ENCODE data around the gene DCP1A. TPM values are rescaled to one million over a fixed set of nuclear protein-coding genes. Genes with fewer than 3 reads are reported as not detected.
"Not testable (repeated sequence)": the region's sequence is repeated elsewhere in the genome, so short reads cannot be mapped to it uniquely, and the experiment has no call there.

DCP1A gene
- total and polyA plus RNA-seq, 12 donors, result 4.5 to 24.1 (median 18.2) TPM

DNA sequence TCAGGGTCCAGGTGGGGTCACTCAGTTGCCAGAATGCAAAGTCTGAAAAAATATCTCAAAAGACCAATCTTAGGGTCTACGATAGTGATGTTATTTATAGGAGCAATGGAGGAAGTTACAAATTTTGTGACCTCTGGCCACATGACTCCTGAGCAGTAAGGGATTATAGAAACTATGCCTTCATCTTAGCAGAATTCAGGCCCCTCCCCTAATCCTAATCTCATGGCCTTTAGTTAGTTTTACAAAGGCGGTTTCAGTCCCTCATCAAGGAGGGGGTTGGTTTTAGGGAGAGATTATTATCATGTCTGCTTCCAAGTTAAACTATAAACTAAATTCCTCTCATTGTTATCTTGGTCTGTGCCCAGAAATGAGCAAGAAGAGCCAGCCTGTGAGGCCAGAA is 5.9 kb upstream of the DCP1A start:
- Histone ChIP-seq H3K4me3 (no peak overlapping the region), H3K27me3 (no peaks in the 10 kb centered on the region), H3K27ac (no peak overlapping the region), H3K9me3 (no peaks in the 10 kb centered on the region), H3K36me3 (no peaks in the 10 kb centered on the region), H3K4me1 (peaks cover 0 to 4% (median under 1%) of the 10 kb centered on the region in 9 donors)
- TF ChIP-seq, protein P1, sequence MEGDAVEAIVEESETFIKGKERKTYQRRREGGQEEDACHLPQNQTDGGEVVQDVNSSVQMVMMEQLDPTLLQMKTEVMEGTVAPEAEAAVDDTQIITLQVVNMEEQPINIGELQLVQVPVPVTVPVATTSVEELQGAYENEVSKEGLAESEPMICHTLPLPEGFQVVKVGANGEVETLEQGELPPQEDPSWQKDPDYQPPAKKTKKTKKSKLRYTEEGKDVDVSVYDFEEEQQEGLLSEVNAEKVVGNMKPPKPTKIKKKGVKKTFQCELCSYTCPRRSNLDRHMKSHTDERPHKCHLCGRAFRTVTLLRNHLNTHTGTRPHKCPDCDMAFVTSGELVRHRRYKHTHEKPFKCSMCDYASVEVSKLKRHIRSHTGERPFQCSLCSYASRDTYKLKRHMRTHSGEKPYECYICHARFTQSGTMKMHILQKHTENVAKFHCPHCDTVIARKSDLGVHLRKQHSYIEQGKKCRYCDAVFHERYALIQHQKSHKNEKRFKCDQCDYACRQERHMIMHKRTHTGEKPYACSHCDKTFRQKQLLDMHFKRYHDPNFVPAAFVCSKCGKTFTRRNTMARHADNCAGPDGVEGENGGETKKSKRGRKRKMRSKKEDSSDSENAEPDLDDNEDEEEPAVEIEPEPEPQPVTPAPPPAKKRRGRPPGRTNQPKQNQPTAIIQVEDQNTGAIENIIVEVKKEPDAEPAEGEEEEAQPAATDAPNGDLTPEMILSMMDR (IDR thresholded peaks at IDR 0.05), result no peak
- no peak for ATAC-seq
- no peak for DNase-seq
- WGBS, 2 donors, result 68 to 84% methylated on average over 2 of the region's 2 CpGs
- intact Hi-C loops (cut with DNase I), result no loop called here

DNA sequence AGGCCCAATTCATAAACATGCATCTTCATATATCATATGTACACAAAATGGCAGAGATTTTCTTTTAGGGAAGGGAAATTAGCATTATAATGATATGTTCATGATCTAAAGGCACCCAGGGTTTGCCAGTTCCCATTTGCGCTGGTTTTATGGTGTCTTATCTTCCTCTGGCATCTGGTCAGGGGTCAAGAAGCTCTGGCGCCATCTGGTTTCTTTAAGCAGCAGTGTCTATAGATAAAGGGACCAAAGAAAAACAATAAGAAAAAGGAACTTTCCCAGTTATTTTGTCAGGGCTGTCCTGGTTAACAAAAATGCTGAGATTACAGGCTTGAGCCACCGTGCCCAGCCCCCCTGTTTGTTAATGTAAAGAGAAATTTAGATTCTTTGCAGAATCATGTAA is 3.3 kb upstream of the DCP1A start:
- intact Hi-C loops (cut with DNase I), result no loop called here
- ATAC-seq, result no peak
- TF ChIP-seq, protein P1 (IDR thresholded peaks at IDR 0.05), result peak in 1 of 9 donors; percentile 23
- Histone ChIP-seq H3K36me3 (no peaks in the 10 kb centered on the region), H3K27ac (no peak overlapping the region), H3K4me3 (no peak overlapping the region), H3K4me1 (peaks cover 0 to 16% (median 13%) of the 10 kb centered on the region in 9 donors), H3K27me3 (no peaks in the 10 kb centered on the region), H3K9me3 (no peaks in the 10 kb centered on the region)
- no peak for DNase-seq
- 30 to 34% methylated on average over 3 of the region's 3 CpGs for WGBS, 2 donors

DNA sequence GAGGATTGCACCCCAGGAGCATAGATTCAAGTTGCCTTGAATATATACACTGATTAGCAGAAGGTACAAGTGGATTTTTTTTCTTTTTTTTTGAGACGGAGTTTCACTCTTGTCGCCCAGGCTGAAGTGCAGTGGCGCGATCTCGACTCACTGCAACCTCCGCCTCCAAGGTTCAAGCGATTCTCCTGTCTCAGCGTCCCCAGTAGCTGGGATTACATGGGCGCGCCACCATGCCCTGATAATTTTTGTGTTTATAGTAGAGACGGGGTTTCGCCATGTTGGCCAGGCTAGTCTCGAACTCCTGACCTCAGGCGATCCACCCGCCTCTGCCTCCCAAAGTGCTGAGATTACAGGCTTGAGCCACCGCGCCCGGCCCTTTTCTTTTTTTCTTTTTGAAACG is 775 bp upstream of the DCP1A start:
- not testable (repeated sequence) for DNase-seq
- WGBS, 2 donors, result 75 to 85% methylated on average over 19 of the region's 19 CpGs
- peaks cover 0 to 40% (median 29%) of the 10 kb centered on the region in 9 donors for H3K4me1 ChIP-seq

DNA sequence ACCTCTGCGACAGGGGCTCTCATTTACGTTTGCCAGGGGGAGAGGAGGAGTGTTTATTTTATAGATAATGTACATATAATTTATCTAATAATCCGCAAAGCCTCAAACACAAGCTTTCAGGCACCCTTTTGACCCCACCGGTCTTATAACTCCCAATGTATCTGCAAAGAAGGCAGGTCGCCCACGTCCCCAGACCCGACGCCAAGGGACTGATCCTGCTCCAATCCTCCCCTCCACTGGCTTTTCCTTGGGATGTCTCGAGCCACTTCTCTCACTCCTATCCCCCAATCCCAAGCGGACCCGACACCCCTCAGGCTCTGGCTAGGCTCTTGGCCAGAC is 452 bp downstream of the DCP1A start:
- TF ChIP-seq, protein P1 (IDR thresholded peaks at IDR 0.05), result no peak
- Histone ChIP-seq H3K27me3 (no peaks in the 10 kb centered on the region), H3K36me3 (peaks cover 0 to 30% (median 0%) of the 10 kb centered on the region in 9 donors), H3K4me1 (peaks cover 0 to 53% (median 41%) of the 10 kb centered on the region in 9 donors), H3K9me3 (no peaks in the 10 kb centered on the region), H3K4me3 (peak overlapping the region; percentile 77 to 92 (median 84)), H3K27ac (peak overlapping the region; percentile 82 to 97 (median 95))
- ATAC-seq (peak in 4 of 8 donors; percentile 7 to 33 (median 27)), DNase-seq (no peak)
- 0 to 1% methylated on average over 11 of the region's 11 CpGs for WGBS, 2 donors
- intact Hi-C loops (cut with DNase I), result loop anchor here in 4 of 10 donors (5.0 to 10.0 kb wide), 5 partner anchors 35 to 545 kb away; partner anchors contain the start of genes SELENOK (in 1 of the 4) and TKT (in 1 of the 4)

More for the DNA sequence above, 775 bp upstream of the DCP1A start:
- H3K27me3 ChIP-seq, ATAC-seq, H3K9me3 ChIP-seq: not testable (repeated sequence)
- peak overlapping the region; percentile 77 to 92 (median 84) for H3K4me3 ChIP-seq
- intact Hi-C loops (cut with DNase I), result loop anchor here in 4 of 10 donors (5.0 to 10.0 kb wide), 5 partner anchors 36 to 544 kb away; partner anchors contain the start of genes SELENOK (in 1 of the 4) and TKT (in 1 of the 4)
- peak overlapping the region; percentile 82 to 97 (median 95) for H3K27ac ChIP-seq
- H3K36me3 ChIP-seq, result peaks cover 0 to 18% (median 0%) of the 10 kb centered on the region in 9 donors

DNA sequence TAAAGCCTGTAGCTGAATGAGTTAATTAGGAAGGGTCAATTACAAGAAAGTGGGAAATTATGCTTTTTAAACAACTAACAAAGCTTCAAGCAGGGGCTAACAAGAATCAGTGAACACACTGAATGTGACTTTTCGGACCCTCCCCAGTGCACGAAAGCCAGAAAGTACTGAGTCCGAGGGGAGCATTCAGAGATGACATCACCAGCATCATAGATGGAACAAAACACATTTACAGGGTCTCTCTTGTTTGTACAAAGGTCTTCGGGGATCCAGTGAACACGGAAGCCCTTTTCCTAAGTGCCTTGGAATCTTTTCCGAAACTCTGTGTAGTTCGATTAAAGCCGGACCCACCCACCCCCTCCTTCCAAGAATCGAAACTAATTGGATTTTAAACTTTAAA is 829 bp downstream of the DCP1A start:
- no peaks in the 10 kb centered on the region for H3K27me3 ChIP-seq
- peaks cover 0 to 56% (median 45%) of the 10 kb centered on the region in 9 donors for H3K4me1 ChIP-seq
- DNase-seq, result no peak
- ATAC-seq, result no peak
- intact Hi-C loops (cut with DNase I), result loop anchor here in 4 of 10 donors (5.0 to 10.0 kb wide), 5 partner anchors 34 to 546 kb away; partner anchors contain the start of genes SELENOK (in 1 of the 4) and TKT (in 1 of the 4)
- H3K4me3 ChIP-seq, result peak overlapping the region; percentile 77 to 92 (median 84)
- TF ChIP-seq, protein P1 (IDR thresholded peaks at IDR 0.05), result no peak
- H3K9me3 ChIP-seq, result no peaks in the 10 kb centered on the region
- H3K27ac ChIP-seq, result peak overlapping the region in 9 of 10 donors; percentile 87 to 97 (median 95)
- WGBS, 2 donors, result 1% methylated on average over 9 of the region's 9 CpGs
- H3K36me3 ChIP-seq, result peaks cover 0 to 34% (median 3%) of the 10 kb centered on the region in 9 donors

Measured in heart right ventricle (tissue), 16 donors.